Liver (tissue), 9 donors: ENCODE results near the gene ACSBG1. TPM values are rescaled to one million over a fixed set of nuclear protein-coding genes. Genes with fewer than 3 reads are reported as not detected.

Experiments used
- DNase-seq: peaks from one replicate; pipeline ENCODE4 v3.0.0-alpha.2; 2017; ENCODE audit warnings: low spot score
- H3K27ac ChIP-seq, 2 donors: one replicate each; pipeline ENCODE4 v1.7.0; 2013; ENCODE audit warnings: inconsistent platforms in 2 of 2, low read length in 2 of 2, control low read depth in 1 of 2, low read depth in 1 of 2, mild to moderate bottlenecking in 1 of 2
- H3K27me3 ChIP-seq, 4 donors: one replicate each; pipeline versions ENCODE4 v1.6.1 to v1.7.0; 2013; ENCODE audit warnings: low read length in 3 of 4, inconsistent platforms in 1 of 4, mild to moderate bottlenecking in 1 of 4, moderate library complexity in 1 of 4; ENCODE audit not compliant: control insufficient read depth in 4 of 4, insufficient read depth in 4 of 4
- H3K36me3 ChIP-seq, 4 donors: one replicate each; pipeline versions ENCODE4 v1.6.1 to v1.7.0; 2013; ENCODE audit warnings: low read length in 3 of 4, mild to moderate bottlenecking in 3 of 4, low read depth in 1 of 4, moderate library complexity in 1 of 4; ENCODE audit not compliant: control insufficient read depth in 4 of 4, insufficient read depth in 3 of 4
- H3K4me1 ChIP-seq, 4 donors: one replicate each; pipeline versions ENCODE4 v1.6.1 to v1.7.0; 2013; ENCODE audit warnings: low read length in 3 of 4, mild to moderate bottlenecking in 3 of 4, moderate library complexity in 1 of 4; ENCODE audit not compliant: control insufficient read depth in 4 of 4, insufficient read depth in 4 of 4
- H3K4me3 ChIP-seq, 3 donors: one replicate each; pipeline versions ENCODE4 v1.6.1 to v1.7.0; 2013; ENCODE audit warnings: low read length in 3 of 3, control low read depth in 1 of 3, low read depth in 1 of 3, mild to moderate bottlenecking in 1 of 3
- H3K9ac ChIP-seq, 2 donors: one replicate each; pipeline ENCODE4 v1.7.0; 2013; ENCODE audit warnings: low read length in 2 of 2, mild to moderate bottlenecking in 2 of 2, moderate library complexity in 2 of 2, control low read depth in 1 of 2, low read depth in 1 of 2
- H3K9me3 ChIP-seq, 4 donors: one replicate each; pipeline versions ENCODE4 v1.6.1 to v1.7.0; 2013; ENCODE audit warnings: low read length in 3 of 4; ENCODE audit not compliant: control insufficient read depth in 4 of 4
- ATF3 ChIP-seq: IDR thresholded peaks from 2 replicates; pipeline ENCODE4 v1.6.1; 2016; ENCODE audit warnings: antibody characterized with exemption
- CTCF ChIP-seq: fragments of 150-350 bp; IDR thresholded peaks from 2 replicates; pipeline ENCODE4 v1.5.1; 2017; ENCODE audit warnings: improper control_type of control experiment, low read depth, low read length; ENCODE audit not compliant: missing input control
- EGR1 ChIP-seq, 2 donors: IDR thresholded peaks; 2 replicates each; pipeline ENCODE4 v1.6.1; 2016 to 2018; ENCODE audit warnings: antibody characterized with exemption in 2 of 2, low read depth in 2 of 2
- FOXA1 ChIP-seq: IDR thresholded peaks from 2 replicates; pipeline ENCODE4 v1.6.1; 2016; ENCODE audit warnings: antibody characterized with exemption
- FOXA2 ChIP-seq: IDR thresholded peaks from 2 replicates; pipeline ENCODE4 v1.6.1; 2016; ENCODE audit warnings: antibody characterized with exemption
- GABPA ChIP-seq, 2 donors: IDR thresholded peaks in 1 of 2; conservative IDR thresholded peaks in 1 of 2; 2 replicates each; pipeline ENCODE4 v1.6.1; 2016; ENCODE audit warnings: antibody characterized with exemption in 2 of 2, mild to moderate bottlenecking in 1 of 2, moderate library complexity in 1 of 2
- HNF4A ChIP-seq, 2 donors: conservative IDR thresholded peaks; 2 replicates each; pipeline ENCODE4 v1.6.1; 2016; ENCODE audit warnings: antibody characterized with exemption in 2 of 2, mild to moderate bottlenecking in 2 of 2
- HNF4G ChIP-seq: IDR thresholded peaks from 2 replicates; pipeline ENCODE4 v1.6.1; 2016; ENCODE audit warnings: antibody characterized with exemption
- JUND ChIP-seq, 2 donors: IDR thresholded peaks; 2 replicates each; pipeline ENCODE4 v1.6.1; 2016; ENCODE audit warnings: antibody characterized with exemption in 2 of 2
- MAX ChIP-seq: IDR thresholded peaks from 2 replicates; pipeline ENCODE4 v1.6.1; 2016; ENCODE audit warnings: antibody characterized with exemption
- NR2F2 ChIP-seq: IDR thresholded peaks from 2 replicates; pipeline ENCODE4 v1.6.1; 2016; ENCODE audit warnings: antibody characterized with exemption
- REST ChIP-seq: IDR thresholded peaks from 2 replicates; pipeline ENCODE4 v1.6.1; 2016; ENCODE audit warnings: antibody characterized with exemption, mild to moderate bottlenecking
- SP1 ChIP-seq: IDR thresholded peaks from 2 replicates; pipeline ENCODE4 v1.6.1; 2018; ENCODE audit warnings: antibody characterized with exemption, mild to moderate bottlenecking
- ZBTB33 ChIP-seq: IDR thresholded peaks from 2 replicates; pipeline ENCODE4 v1.6.1; 2016; ENCODE audit warnings: antibody characterized with exemption
- WGBS: extraction: QIAGEN DNeasy Blood & Tissue Kit; methylation state at CpG from one replicate; pipeline ENCODE4 v1.1.7; 2013; 5-methylcytosine and 5-hydroxymethylcytosine counted together
- polyA plus RNA-seq, 2 donors: library from polyadenylated mRNA; stranded (reverse) in 1 of 2; unstranded in 1 of 2; fragments of 200-250 nt in 1 of 2; fragments of >200 nt in 1 of 2; fragmentation: Nextera tagmentation in 1 of 2; extraction: Ambion mirVana in 1 of 2; gene quantifications; one replicate each; pipeline versions ENCODE4 v1.2.1 to v1.2.3, GENCODE V29; 2013 to 2015
- total RNA-seq, 2 donors: library from RNA; depleted of rRNA; stranded (reverse); fragments of >200 nt; gene quantifications; one replicate each; pipeline ENCODE4 v1.2.3, GENCODE V29; 2014
- donor health status: healthy.
- donor health status: healthy.
- donor health status: healthy.
- donor health status: healthy.
- donor health status: healthy.

ACSBG1 gene
- total and polyA plus RNA-seq, 4 donors = under 0.01 to 3.8 (median 0.15) TPM

GRCh38 chr15:78149805-78150751, 84.3 kb downstream of the ACSBG1 start:
- no peak for TF ChIP-seq CTCF
- TF ChIP-seq EGR1 (IDR thresholded peaks at IDR 0.05; ENCODE audit: low read depth in 2 of 2) = no peak
- no peak for TF ChIP-seq MAX
- no peak for TF ChIP-seq FOXA1
- no peak for TF ChIP-seq ATF3
- TF ChIP-seq FOXA2 = no peak
- no peak for TF ChIP-seq REST
- no peak for TF ChIP-seq NR2F2
- TF ChIP-seq GABPA (IDR thresholded peaks at IDR 0.05 in 1 of 2, conservative IDR thresholded peaks at IDR 0.05 in 1 of 2) = no peak
- no peak for TF ChIP-seq HNF4G
- TF ChIP-seq SP1 = no peak
- no peak for TF ChIP-seq JUND (IDR thresholded peaks at IDR 0.05)
- no peak for TF ChIP-seq HNF4A (conservative IDR thresholded peaks at IDR 0.05)
- TF ChIP-seq ZBTB33 = no peak
- Histone ChIP-seq H3K9ac (peak overlapping the region; percentile 80 to 88), H3K27me3 (no peaks in the 10 kb centered on the region), H3K4me1 (peaks cover 4 to 21% (median 8%) of the 10 kb centered on the region in 4 donors), H3K36me3 (no peaks in the 10 kb centered on the region), H3K27ac (peak overlapping the region; percentile 77 to 83), H3K9me3 (no peaks in the 10 kb centered on the region), H3K4me3 (peak overlapping the region; percentile 62 to 92 (median 86))
- WGBS = 10% methylated on average over 20 of the region's 20 CpGs
- no peak for DNase-seq
